ENCODE measurements around the gene CCDC142.

GRCh38 chr2:74499267-74499939 is 16.6 kb upstream of the CCDC142 start, which contains the start of gene LBX2:
- no peak for TF ChIP-seq CTCF (IDR thresholded peaks at IDR 0.05)
- TF ChIP-seq POLR2A (IDR thresholded peaks at IDR 0.05): no peak
- no peak for TF ChIP-seq EP300 (IDR thresholded peaks at IDR 0.05)
- TF ChIP-seq POLR2AphosphoS5 (IDR thresholded peaks at IDR 0.05): no peak
